NCI-H128 (cell line): ENCODE results near the gene SLX4.

ENCODE experiments used
- DNase-seq: peaks from one replicate; lab custom pipeline; 2025; ENCODE audit not compliant: unreplicated experiment; lab: John Stamatoyannopoulos, UW

The SLX4 gene

DNA sequence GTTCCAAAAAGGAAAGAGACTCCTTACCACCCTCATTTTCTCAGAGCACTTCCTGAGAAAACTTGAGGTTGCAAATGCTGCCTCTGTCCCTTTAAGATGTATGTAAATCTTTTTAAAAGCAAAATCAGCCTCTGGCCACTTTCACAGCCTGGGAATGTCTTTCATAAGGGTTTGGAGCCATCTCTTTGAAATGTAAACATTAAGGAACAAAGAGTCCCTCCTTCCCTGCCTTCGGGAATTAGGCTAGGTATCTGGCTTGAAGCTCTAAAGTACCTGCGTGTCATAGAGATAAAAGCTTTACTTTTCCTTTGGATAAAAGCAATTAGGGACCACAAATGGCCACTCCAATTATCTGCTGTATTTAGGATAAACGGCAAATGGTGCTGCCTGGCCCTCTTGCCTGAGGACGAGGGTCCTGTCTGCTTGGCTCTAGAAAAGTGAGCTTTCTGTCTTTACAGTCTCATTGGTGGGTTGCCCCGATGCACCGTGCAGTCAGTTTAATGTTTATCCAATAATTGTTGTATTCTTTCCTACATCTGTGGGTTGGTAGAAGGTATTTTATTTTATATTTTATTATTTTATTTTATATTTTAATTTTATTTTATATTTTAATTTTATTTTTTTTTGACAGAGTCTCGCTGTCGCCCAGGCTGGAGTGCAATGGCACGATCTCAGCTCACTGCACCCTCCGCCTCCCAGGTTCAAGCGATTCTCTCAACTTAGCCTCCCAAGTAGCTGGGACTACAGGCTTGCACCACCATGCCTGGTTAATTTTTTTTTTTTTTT, 58.1 kb downstream of the SLX4 start:
- no peak for DNase-seq

- no peak for DNase-seq
Observed at GRCh38 chr16:3550851-3551847, 60.3 kb downstream of the SLX4 start.

- DNase-seq = no peak
Observed at GRCh38 chr16:3549906-3550305, 61.5 kb downstream of the SLX4 start.

DNA sequence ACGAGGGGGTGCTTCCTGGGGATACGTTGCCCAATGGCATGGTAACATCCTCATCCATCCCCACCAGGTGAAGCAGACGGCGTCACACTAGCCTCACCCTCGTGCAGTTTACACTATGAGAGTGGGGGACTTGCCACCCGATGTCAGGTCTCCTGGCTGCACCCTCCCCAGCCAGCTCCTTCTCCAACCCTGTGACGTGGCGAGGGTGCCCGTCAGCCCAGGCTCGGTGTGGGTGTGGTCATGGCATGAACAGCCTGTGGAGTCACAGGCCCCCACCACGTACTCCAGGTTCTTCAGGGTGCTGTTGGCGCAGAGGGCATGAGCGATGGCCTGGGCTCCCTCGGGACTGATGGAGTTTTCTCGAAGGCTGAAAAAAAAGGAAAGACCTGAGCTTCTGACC, 62.5 kb downstream of the SLX4 start:
- DNase-seq = no peak

DNA sequence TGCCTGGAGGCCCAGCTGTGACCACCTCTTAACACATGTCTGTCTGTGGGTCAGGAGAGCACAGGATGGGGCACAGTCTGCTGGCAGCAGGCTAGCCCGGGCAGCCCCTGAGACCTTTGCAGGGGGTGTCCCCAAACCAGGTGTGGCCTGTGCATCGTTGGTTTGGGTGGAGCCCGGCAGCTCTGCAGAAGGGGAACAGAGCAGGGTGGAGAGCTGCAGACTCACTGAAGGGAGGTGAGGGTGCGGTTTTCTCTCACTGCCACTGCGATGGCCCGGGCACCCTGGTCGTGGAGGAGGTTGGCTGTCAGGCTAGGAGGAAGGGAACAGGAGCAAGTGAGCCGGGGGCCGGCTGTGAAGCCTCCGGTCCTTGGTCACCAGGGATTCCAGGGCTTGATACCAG, 63.0 kb downstream of the SLX4 start:
- no peak for DNase-seq

DNA sequence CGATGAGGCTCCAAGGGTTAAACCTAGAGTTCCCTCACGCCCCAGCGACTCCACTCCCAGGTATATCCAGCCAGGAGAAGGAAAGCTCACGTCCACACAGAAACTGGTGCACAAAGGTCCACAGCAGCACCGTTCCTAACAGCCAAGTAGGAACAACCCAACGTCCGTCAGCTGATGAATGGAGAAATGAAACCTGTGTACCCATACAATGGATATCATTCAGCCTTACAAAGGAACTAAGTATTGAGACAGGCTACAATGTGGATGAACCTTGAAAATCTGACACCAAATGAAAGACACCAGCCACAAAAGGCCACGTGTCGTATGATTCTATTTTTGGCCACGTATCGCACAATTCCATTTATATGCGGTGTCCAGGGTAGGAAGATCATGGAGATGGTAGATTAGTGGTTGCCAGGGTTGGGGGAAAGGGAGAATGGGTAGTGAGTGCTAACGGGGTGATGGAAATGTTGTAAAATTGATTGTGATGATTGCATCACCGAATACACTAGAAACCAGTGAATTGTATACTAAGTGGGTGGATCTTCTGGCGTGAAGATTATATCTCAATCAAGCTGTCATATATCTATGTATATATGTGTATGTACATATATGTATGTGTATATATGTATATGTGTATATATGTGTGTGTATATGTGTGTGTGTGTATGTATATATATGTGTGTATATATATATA, 64.3 kb downstream of the SLX4 start:
- DNase-seq = no peak

DNA sequence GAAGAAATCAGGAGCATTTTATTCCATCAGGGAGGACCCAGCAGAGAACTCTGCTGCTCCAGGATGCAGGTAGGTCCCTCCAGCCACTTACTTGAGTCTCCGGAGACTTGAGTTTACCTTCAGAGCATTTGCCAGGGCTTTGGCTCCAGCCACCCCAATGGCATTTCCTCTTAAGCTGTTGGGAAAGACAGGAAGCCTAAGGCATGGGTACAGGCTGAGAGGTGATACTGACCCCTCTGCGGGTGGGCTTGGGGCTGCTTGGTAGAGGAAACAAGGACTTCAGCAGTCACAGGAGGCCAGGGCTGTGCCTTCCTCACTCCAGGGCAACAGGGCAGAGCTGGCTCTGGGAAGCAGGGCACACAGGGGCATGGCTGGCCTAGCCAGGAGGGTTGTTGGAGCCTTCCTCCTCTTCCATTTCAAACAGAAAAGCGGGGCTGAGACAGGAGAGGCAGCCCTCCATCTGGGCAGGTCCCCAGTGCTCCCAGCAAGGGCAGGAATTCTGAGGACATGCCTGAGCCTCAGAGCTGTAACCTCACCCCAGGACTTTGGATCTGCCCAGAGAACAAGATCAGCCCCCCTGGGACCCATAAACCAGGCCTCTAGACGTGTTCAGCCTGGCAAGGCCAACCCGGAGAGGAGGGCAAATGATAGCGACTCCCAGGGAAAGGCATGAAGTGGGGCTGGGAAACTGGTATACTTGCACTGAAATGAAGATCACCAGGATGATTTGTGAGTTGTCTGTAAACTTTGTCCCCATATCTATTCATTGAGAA, 68.6 kb downstream of the SLX4 start:
- no peak for DNase-seq

- DNase-seq = no peak
Observed at GRCh38 chr16:3541527-3542155, 69.8 kb downstream of the SLX4 start.

GRCh38 chr16:3538222-3538621, 73.2 kb downstream of the SLX4 start:
- no peak for DNase-seq

- no peak for DNase-seq
Observed at GRCh38 chr16:3536851-3537250, 74.6 kb downstream of the SLX4 start.

GRCh38 chr16:3536271-3536731, 75.1 kb downstream of the SLX4 start:
- DNase-seq = no peak

- DNase-seq = no peak
Observed at GRCh38 chr16:3534126-3534525, 77.3 kb downstream of the SLX4 start.

- no peak for DNase-seq
Observed at GRCh38 chr16:3532741-3533140, 78.7 kb downstream of the SLX4 start.
